Measurements from ENCODE around the gene FAM32A. TPM values are rescaled to one million over a fixed set of nuclear protein-coding genes. Genes with fewer than 3 reads are reported as not detected.

Gene FAM32A
- total and polyA plus RNA-seq, 2 of the 8 experiments (the other 6 are each of a cell fraction or from before 2014, with no cell fraction given), result 75.6 to 105 TPM

- Histone ChIP-seq H2BK20ac (ENCODE audit: low read length) (no peak overlapping the region), H3K9ac (replicated peaks in 1 of 4; ENCODE audit: extremely low read depth in 1 of 4, low read depth in 3 of 4, low read length in 3 of 4) (no peak overlapping the region), H3K4ac (replicated peaks; ENCODE audit: insufficient read length, low read depth, low read length) (no peak overlapping the region), H2BK12ac (ENCODE audit: low read depth, low read length) (no peak overlapping the region), H3K27ac (ENCODE audit: low read depth, low read length) (no peak overlapping the region), H3K36me3 (ENCODE audit: control insufficient read depth in 2 of 4, insufficient read depth in 4 of 4, low read length in 3 of 4) (peaks cover 0 to 11% (median 3%) of the 10 kb centered on the region in 4 experiments; a peak in 4 of 8 replicates), H4K5ac (ENCODE audit: insufficient read length, low read depth, low read length) (no peak overlapping the region), H3K79me1 (ENCODE audit: low read depth, low read length) (no peaks in the 10 kb centered on the region), H3K23ac (ENCODE audit: insufficient read length) (no peak overlapping the region), H4K91ac (replicated peaks; ENCODE audit: insufficient read length, low read length) (no peak overlapping the region), H4K20me1 (replicated peaks in 1 of 2; ENCODE audit: control insufficient read depth in 1 of 2, insufficient read depth in 2 of 2, low read length in 2 of 2) (peaks cover 2 to 3% of the 10 kb centered on the region in 2 experiments), H3K79me2 (ENCODE audit: control insufficient read depth in 1 of 2, insufficient read depth in 2 of 2, low read length in 2 of 2) (no peaks in the 10 kb centered on the region), H3K9me3 (ENCODE audit: insufficient read depth in 2 of 2, low read depth in 1 of 2, low read length in 1 of 2) (no peaks in the 10 kb centered on the region), H2BK120ac (replicated peaks; ENCODE audit: low read depth, low read length) (no peak overlapping the region), H2BK15ac (ENCODE audit: low read length) (no peak overlapping the region), H2BK5ac (ENCODE audit: low read depth, low read length) (no peak overlapping the region), H4K8ac (ENCODE audit: extremely low read depth, insufficient read depth, low read length) (no peak overlapping the region), H3K4me1 (replicated peaks in 1 of 4; ENCODE audit: control insufficient read depth in 3 of 4, insufficient read depth in 4 of 4, low read length in 3 of 4) (no peaks in the 10 kb centered on the region), H3K18ac (ENCODE audit: extremely low read depth, low read length) (no peak overlapping the region), H3K4me3 (ENCODE audit: extremely low read depth in 1 of 4, insufficient read depth in 2 of 4, low read depth in 3 of 4, low read length in 4 of 4) (no peak overlapping the region), H3K56ac (replicated peaks; ENCODE audit: insufficient read length, low read depth, low read length) (no peak overlapping the region), H2AK5ac (ENCODE audit: low read depth, low read length) (no peak overlapping the region), H3K23me2 (ENCODE audit: low read depth, low read length) (no peaks in the 10 kb centered on the region), H2AFZ (ENCODE audit: low read length) (no peak overlapping the region), H3K27me3 (replicated peaks in 1 of 4; ENCODE audit: control insufficient read depth in 3 of 4, extremely low read depth in 1 of 4, insufficient read depth in 3 of 4, low read length in 3 of 4) (no peaks in the 10 kb centered on the region), H3K4me2 (ENCODE audit: insufficient read depth in 1 of 2, low read depth in 2 of 2, low read length in 2 of 2) (no peak overlapping the region), H3K14ac (ENCODE audit: insufficient read length) (no peak overlapping the region)
- ChIA-PET POLR2A (ENCODE audit: partially characterized antibody) (no interaction called here), CTCF (ENCODE audit: partially characterized antibody) (no interaction called here)
- DNase-seq (ENCODE audit: low read depth in 1 of 2, low spot score in 2 of 2), result no peak
- no peak for TF ChIP-seq RNF2 (IDR thresholded peaks at IDR 0.05; ENCODE audit: borderline replicate concordance, low read depth, low read length, missing control alignments, poor library complexity, severe bottlenecking)
- TF ChIP-seq PHF8 (conservative IDR thresholded peaks at IDR 0.05; ENCODE audit: low read depth, low read length), result no peak
- no peak for TF ChIP-seq TEAD4 (IDR thresholded peaks at IDR 0.05; ENCODE audit: low read depth, low read length)
- no peak for TF ChIP-seq KDM5A (IDR thresholded peaks at IDR 0.05; ENCODE audit: low read length)
- no peak for TF ChIP-seq NRF1 (IDR thresholded peaks at IDR 0.05; ENCODE audit: low read depth, low read length)
- no peak for FAIRE-seq
- WGBS, 2 experiments (ENCODE audit: extremely low coverage in 1 of 2, insufficient coverage in 1 of 2, insufficient read length in 1 of 2, insufficient replicate concordance in 2 of 2, low coverage in 1 of 2, low lambda C conversion rate in 2 of 2, missing lambda C conversion rate in 1 of 2), result 92% methylated on average over 12 of the region's 12 CpGs; no CpG with 5 or more reads in 1 of the 2 experiments
Measured at GRCh38 chr19:16207490-16208025, 22.3 kb downstream of the FAM32A start.

Data from H1 (cell line).